ENCODE measurements around the gene SOX8. TPM values are rescaled to one million over a fixed set of nuclear protein-coding genes. Genes with fewer than 3 reads are reported as not detected.

SOX8 gene
- total RNA-seq, 1 donor: under 0.01 TPM

DNA sequence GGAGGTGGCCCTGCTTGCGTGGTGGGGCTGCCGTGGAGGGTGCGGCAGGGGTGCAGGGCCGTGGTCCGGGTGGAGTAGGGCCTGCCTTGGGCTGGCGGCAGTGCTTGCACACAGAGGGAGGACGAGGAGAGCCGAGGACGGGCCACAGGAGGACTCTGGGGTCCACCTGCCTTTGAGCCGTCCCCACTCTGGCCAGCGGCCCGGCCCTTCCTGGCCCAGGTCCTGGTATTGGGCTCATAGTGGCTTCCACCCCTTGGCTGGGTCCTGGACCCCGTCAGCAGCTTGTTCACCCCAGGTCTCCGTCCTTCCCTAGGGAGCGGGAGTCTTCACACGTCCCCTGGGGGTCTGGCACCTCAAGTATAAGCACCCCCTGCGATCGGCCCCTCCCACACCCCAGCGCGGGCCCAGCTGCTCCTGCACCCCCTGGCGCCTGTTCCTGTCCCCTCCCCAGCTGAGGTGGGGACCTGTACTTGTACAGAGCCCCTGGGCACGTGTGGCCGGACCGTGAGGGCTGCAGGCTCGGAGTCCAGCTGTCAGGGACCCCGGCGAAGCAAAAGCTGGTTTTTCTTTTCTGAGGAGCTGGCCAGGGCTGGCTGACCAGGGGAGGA, 40.1 kb downstream of the SOX8 start:
- no peak for DNase-seq (ENCODE audit: low read depth in 2 of 3, low spot score in 2 of 3)

GRCh38 chr16:1022466-1022865, 40.9 kb downstream of the SOX8 start:
- no peak for DNase-seq (ENCODE audit: low read depth in 2 of 3, low spot score in 2 of 3)

DNA sequence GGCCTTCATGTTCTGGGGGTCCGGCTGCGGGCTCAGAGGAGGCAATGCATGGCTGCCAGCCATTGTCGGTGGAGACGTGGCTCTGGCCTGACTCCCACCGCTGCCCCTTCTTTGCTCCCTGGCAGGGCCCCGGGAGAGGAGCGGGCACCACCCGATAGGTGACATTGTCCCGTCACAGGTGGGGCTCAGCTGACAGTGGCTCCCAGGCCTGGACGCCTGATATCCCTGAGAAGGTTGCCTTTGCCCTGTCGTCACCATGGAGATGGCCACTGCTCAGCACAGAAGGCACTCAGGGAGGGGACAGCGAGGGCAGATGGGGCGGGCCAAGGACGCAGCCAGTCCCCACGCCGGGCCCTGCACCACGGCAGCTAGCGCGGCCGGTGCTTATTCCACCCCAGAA, 42.6 kb downstream of the SOX8 start:
- DNase-seq (ENCODE audit: low read depth in 2 of 3, low spot score in 2 of 3): no peak

- DNase-seq (ENCODE audit: low read depth in 2 of 3, low spot score in 2 of 3): peak in 2 of 3 donors; percentile 9 to 46
Observed at GRCh38 chr16:1025183-1025809, 43.7 kb downstream of the SOX8 start.

DNA sequence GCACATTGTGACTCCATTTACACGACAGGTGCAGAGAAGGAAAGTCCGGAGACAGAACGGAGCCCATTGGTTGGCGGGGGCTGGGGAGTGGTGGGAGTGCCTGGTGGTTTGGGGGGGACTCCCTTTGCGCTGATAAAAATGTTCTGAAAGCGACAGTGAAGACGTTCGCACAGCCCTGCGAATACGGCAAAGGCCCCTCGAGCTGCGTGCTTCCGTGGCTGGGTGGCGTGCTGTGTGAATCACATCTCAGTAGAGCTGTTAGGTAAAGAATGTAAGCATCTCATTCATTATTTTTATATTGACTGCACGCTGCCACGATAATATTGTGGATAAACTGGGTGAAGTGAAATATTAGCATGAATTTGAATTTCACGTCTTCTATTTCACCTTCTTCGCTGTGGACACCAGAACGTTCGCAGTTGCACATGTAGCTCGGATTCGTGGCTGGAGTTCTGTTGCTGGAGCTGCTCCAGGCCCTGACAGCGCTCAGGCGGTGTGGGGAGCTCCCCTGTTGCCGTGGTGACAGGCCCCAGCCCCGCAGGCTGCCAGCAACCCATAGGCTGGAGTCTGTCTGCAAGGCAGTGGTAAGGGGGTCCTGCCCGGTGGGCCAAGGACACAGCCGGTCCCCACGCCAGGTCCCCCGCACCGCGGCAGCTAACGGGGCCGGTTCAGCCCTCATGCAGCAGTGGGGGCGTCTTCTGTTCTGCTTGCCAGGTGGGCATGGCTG, 44.6 kb downstream of the SOX8 start:
- no peak for DNase-seq (ENCODE audit: low read depth in 2 of 3, low spot score in 2 of 3)

GRCh38 chr16:1026784-1027500, 45.4 kb downstream of the SOX8 start:
- DNase-seq (ENCODE audit: low read depth in 2 of 3, low spot score in 2 of 3): no peak

DNA sequence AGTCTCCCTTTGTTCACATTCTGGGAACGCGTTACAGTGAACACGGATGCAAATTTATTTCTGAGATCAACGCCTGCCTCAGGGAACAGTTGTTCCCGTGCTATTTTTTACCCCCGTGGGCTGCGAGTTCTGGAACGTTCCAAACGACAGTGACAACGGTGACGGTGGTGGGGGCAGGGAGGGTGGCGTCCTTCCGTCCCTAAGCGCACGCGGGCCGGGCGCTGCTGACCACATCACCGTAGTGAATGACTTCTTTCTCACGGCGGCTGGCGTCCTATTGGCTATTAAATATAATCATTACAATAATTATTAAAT, 45.9 kb downstream of the SOX8 start:
- DNase-seq (ENCODE audit: low read depth in 2 of 3, low spot score in 2 of 3): no peak

DNA sequence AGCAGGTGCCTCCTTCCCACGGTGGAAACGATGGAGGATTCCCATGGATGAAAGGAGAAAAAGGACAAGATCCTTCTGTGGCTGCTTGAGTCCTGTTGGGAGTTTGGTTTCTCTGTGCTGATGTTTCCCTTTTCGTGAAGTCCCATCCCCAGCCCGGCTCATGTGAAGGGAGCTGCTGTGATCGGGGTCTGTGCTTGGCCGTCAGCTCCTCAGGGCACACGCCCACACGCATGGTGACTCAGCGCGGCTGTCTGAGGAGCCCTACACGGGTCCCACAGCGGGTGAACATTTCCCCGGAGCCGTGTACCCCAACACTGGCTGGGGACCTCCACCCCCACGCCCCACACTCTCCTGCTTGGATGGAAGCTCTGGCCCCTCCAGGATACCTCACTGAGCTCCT, 46.5 kb downstream of the SOX8 start:
- DNase-seq (ENCODE audit: low read depth in 2 of 3, low spot score in 2 of 3): no peak

DNA sequence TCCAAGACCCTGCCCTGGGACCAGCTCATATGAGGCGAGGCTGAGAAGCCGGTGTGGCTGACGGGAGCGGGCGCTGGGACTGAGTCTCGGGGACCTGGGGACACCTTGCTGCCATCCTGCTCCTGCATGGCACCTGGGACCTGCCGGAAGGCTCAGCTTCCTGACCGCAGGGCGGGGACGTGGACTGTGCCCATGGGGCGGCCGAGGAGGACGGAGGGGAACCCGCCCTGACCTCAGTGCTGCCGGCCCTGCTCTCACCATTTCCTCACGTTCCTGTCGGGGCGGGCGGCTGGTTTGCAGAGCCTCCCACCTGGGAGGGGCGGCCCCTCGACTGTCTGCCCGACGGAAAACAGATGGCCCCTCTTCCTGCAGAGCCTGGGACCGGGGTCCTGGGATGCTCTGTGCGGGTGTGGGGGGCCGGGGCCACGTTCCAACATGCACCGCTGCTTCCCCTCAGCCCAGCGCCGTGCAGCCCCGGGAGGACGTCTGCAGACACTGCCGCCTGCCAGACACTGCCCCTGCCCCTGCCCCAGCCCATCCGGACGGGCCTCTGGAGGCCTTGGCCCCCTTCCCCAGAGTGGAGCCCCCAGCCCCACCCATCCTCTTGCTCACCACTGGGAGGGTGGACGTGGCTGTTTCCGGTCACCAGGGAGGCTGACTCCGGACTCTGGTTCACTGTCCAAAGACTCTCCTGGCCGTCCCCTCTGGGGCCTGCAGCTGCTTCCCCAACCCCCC, 47.1 kb downstream of the SOX8 start:
- DNase-seq (ENCODE audit: low read depth in 2 of 3, low spot score in 2 of 3): no peak

DNA sequence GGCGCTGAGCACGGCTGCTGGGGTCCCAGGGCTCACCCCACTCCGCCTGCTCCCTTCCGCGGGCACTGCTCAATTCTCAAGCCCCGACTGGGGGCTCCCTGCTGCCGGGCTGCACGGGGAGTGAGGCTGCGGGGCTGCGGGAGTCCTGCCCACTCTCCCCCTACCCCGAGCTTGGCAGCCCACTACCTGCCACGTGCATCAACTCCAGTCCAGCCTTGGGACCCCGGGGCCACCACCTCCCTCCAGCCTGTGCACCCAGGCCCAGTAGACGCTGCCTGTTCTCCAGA, 47.6 kb downstream of the SOX8 start:
- no peak for DNase-seq (ENCODE audit: low read depth in 2 of 3, low spot score in 2 of 3)

- no peak for DNase-seq (ENCODE audit: low read depth in 2 of 3, low spot score in 2 of 3)
Observed at GRCh38 chr16:1030473-1030901, 48.9 kb downstream of the SOX8 start.

DNA sequence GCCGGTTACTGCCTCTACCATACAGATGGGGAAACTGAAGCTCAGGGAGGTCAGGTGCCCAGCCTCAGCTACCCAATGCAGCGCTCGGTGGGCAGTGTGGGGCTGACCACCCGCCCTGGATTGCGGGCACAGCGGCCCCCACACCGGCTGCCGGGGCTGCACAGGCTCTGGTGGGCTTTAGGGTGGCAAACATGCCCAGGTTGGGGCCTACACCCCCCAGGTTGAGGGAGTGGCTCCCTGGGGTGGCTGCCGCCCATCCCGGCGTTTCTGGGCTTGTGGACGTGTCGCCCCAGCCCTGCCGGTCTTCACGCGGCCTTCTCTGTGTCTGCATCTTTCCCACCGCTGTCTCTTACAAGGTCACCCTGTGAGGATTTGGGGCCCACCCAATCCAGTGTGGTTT, 50.1 kb downstream of the SOX8 start:
- DNase-seq (ENCODE audit: low read depth in 2 of 3, low spot score in 2 of 3): no peak

- no peak for DNase-seq (ENCODE audit: low read depth in 2 of 3, low spot score in 2 of 3)
Observed at GRCh38 chr16:1032607-1033006, 51.0 kb downstream of the SOX8 start.

DNA sequence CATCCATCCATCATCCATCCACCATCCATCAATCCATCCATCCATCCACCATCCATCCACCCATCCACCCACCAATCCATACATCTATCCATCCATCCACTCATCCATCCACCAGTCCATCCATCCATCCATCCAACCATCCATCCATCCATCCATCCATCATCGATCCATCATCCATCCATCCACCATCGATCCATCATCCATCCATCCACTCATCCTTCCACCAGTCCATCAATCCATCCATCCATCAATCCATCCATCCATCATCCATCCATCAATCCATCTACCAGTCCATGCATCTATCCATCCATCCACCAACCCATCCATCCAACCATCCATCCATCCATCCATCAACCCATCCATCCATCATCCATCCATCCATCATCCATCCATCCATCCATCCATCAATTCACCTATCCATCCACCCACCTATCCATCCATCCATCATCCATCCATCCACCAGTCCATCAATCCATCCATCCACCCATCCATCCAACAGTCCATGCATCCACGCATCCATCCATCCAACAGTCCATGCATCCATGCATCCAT, 51.6 kb downstream of the SOX8 start:
- no peak for DNase-seq (ENCODE audit: low read depth in 2 of 3, low spot score in 2 of 3)

DNA sequence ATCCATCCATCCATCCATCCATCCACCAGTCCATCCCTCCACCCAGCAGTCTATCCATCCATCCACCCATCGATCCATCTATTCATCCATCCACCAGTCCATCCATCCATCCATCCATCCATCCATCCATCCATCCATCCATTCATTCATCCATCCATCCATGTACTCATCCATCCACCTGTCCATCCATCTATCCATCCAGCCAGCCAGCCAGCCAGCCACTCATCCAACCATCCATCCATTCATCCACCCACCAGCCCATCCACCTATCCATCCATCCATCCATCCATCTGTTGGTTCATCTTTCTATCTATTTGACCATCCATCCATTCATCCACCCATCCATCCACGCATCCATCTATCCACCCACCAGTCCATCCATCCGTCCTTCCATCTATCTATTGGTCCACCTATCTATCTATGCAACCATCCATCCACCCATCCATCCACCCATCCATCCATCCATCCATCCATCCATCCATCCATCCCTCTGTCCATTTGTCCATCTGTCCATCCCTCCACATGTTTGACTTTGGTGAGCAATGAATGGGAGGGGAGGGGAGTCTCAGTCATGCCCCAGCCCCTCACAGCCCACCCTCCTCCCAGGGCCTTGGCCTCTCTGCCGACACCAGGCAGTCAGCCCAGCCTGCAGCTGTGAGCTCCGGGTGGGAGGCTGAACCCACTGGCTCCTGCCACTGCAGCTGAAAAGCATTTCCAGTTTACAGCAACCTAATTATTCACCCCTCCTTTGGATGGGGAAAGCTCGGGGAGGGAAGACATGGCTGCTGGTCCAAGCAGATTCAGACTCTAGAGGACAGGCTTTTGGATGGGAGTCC, 52.9 kb downstream of the SOX8 start:
- DNase-seq (ENCODE audit: low read depth in 2 of 3, low spot score in 2 of 3): no peak

- DNase-seq (ENCODE audit: low read depth in 2 of 3, low spot score in 2 of 3): no peak
Observed at GRCh38 chr16:1035066-1035415, 53.5 kb downstream of the SOX8 start.

GRCh38 chr16:1036166-1036565, 54.6 kb downstream of the SOX8 start:
- DNase-seq (ENCODE audit: low read depth in 2 of 3, low spot score in 2 of 3): no peak

Data from hematopoietic multipotent progenitor cell (in vitro differentiated cells).